Adipocyte (in vitro differentiated cells): ENCODE data around the gene CCDC12.

Experiments used
- DNase-seq: peaks from one replicate; pipeline ENCODE4 v3.0.0-alpha.2; 2015; ENCODE audit warnings: low read depth
- H3K27me3 ChIP-seq: replicated peaks from 2 replicates; pipeline ENCODE4 v1.7.0; 2013; ENCODE audit warnings: mild to moderate bottlenecking, low read length, moderate library complexity; ENCODE audit not compliant: control insufficient read depth, insufficient read depth
- H3K36me3 ChIP-seq: 2 replicates; pipeline ENCODE4 v1.7.0; 2013; ENCODE audit warnings: low read length, mild to moderate bottlenecking, moderate library complexity; ENCODE audit not compliant: control insufficient read depth, insufficient read depth, severe bottlenecking
- H3K4me1 ChIP-seq: 2 replicates; pipeline ENCODE4 v1.7.0; 2013; ENCODE audit warnings: mild to moderate bottlenecking, low read length, moderate library complexity; ENCODE audit not compliant: control insufficient read depth, insufficient read depth
- H3K4me3 ChIP-seq: 2 replicates; pipeline ENCODE4 v1.7.0; 2013; ENCODE audit warnings: mild to moderate bottlenecking, low read length, moderate library complexity
- H3K9ac ChIP-seq: 2 replicates; pipeline ENCODE4 v1.7.0; 2013; ENCODE audit warnings: mild to moderate bottlenecking, low read length, moderate library complexity
- H3K9me3 ChIP-seq: 2 replicates; pipeline ENCODE4 v1.7.0; 2013; ENCODE audit warnings: mild to moderate bottlenecking, low read length, moderate library complexity; ENCODE audit not compliant: control insufficient read depth

CCDC12 gene

GRCh38 chr3:46939578-46940445, 36.7 kb downstream of the CCDC12 start:
- no peak overlapping the region for H3K9ac ChIP-seq
- no peaks in the 10 kb centered on the region for H3K9me3 ChIP-seq
- peaks cover 41% of the 10 kb centered on the region for H3K36me3 ChIP-seq
- DNase-seq, result no peak
- no peak overlapping the region for H3K4me3 ChIP-seq
- H3K4me1 ChIP-seq, result peaks cover 25% of the 10 kb centered on the region
- no peaks in the 10 kb centered on the region for H3K27me3 ChIP-seq

GRCh38 chr3:46938118-46938517, 38.4 kb downstream of the CCDC12 start:
- Histone ChIP-seq H3K4me3 (no peak overlapping the region), H3K36me3 (peaks cover 41% of the 10 kb centered on the region), H3K9ac (no peak overlapping the region), H3K27me3 (no peaks in the 10 kb centered on the region), H3K9me3 (no peaks in the 10 kb centered on the region), H3K4me1 (peaks cover 41% of the 10 kb centered on the region)
- no peak for DNase-seq

GRCh38 chr3:46936733-46937250, 39.8 kb downstream of the CCDC12 start:
- peaks cover 37% of the 10 kb centered on the region for H3K36me3 ChIP-seq
- no peak for DNase-seq
- H3K4me1 ChIP-seq, result peaks cover 54% of the 10 kb centered on the region
- no peak overlapping the region for H3K9ac ChIP-seq
- H3K4me3 ChIP-seq, result no peak overlapping the region
- no peaks in the 10 kb centered on the region for H3K9me3 ChIP-seq
- H3K27me3 ChIP-seq, result no peaks in the 10 kb centered on the region

GRCh38 chr3:46935989-46936558, 40.5 kb downstream of the CCDC12 start:
- Histone ChIP-seq H3K4me1 (peaks cover 62% of the 10 kb centered on the region), H3K27me3 (no peaks in the 10 kb centered on the region), H3K4me3 (peak overlapping the region; percentile 10), H3K36me3 (peaks cover 34% of the 10 kb centered on the region), H3K9ac (peak overlapping the region; percentile 24), H3K9me3 (no peaks in the 10 kb centered on the region)
- no peak for DNase-seq

GRCh38 chr3:46935168-46935858, 41.2 kb downstream of the CCDC12 start:
- peak overlapping the region; percentile 44 for H3K4me3 ChIP-seq
- H3K27me3 ChIP-seq, result no peaks in the 10 kb centered on the region
- H3K9ac ChIP-seq, result peak overlapping the region; percentile 42
- DNase-seq, result peak; percentile 97
- peaks cover 27% of the 10 kb centered on the region for H3K36me3 ChIP-seq
- H3K9me3 ChIP-seq, result no peaks in the 10 kb centered on the region
- H3K4me1 ChIP-seq, result peaks cover 69% of the 10 kb centered on the region

GRCh38 chr3:46934498-46935167, 41.9 kb downstream of the CCDC12 start:
- H3K36me3 ChIP-seq, result peaks cover 20% of the 10 kb centered on the region

GRCh38 chr3:46934072-46934471, 42.5 kb downstream of the CCDC12 start:
- Histone ChIP-seq H3K4me3 (peak overlapping the region; percentile 17), H3K4me1 (peaks cover 74% of the 10 kb centered on the region), H3K9me3 (no peaks in the 10 kb centered on the region), H3K9ac (peak overlapping the region; percentile 15), H3K27me3 (no peaks in the 10 kb centered on the region), H3K36me3 (peaks cover 14% of the 10 kb centered on the region)
- DNase-seq, result peak; percentile 3

More at GRCh38 chr3:46934498-46935167, 41.9 kb downstream of the CCDC12 start:
- DNase-seq, result peak; percentile 25
- no peaks in the 10 kb centered on the region for H3K9me3 ChIP-seq
- peak overlapping the region; percentile 42 for H3K9ac ChIP-seq
- no peaks in the 10 kb centered on the region for H3K27me3 ChIP-seq
- peak overlapping the region; percentile 44 for H3K4me3 ChIP-seq
- H3K4me1 ChIP-seq, result peaks cover 74% of the 10 kb centered on the region

- Histone ChIP-seq H3K9ac (no peak overlapping the region), H3K27me3 (no peaks in the 10 kb centered on the region), H3K4me1 (peaks cover 74% of the 10 kb centered on the region), H3K4me3 (no peak overlapping the region), H3K36me3 (peaks cover 13% of the 10 kb centered on the region), H3K9me3 (no peaks in the 10 kb centered on the region)
- no peak for DNase-seq
Observed at GRCh38 chr3:46933261-46933660, 43.3 kb downstream of the CCDC12 start.

- Histone ChIP-seq H3K4me3 (no peak overlapping the region), H3K9me3 (no peaks in the 10 kb centered on the region), H3K9ac (peak overlapping the region; percentile 1), H3K27me3 (no peaks in the 10 kb centered on the region), H3K36me3 (peaks cover 11% of the 10 kb centered on the region), H3K4me1 (peaks cover 74% of the 10 kb centered on the region)
- DNase-seq, result no peak
Observed at GRCh38 chr3:46932455-46933225, 43.9 kb downstream of the CCDC12 start.

- DNase-seq, result peak; percentile 36
- Histone ChIP-seq H3K36me3 (peaks cover 11% of the 10 kb centered on the region), H3K4me1 (peaks cover 69% of the 10 kb centered on the region)
Observed at GRCh38 chr3:46931631-46932331, 44.8 kb downstream of the CCDC12 start.

More at GRCh38 chr3:46931631-46932331, 44.8 kb downstream of the CCDC12 start:
- Histone ChIP-seq H3K9ac (peak overlapping the region; percentile 1), H3K4me3 (peak overlapping the region; percentile 26), H3K9me3 (no peaks in the 10 kb centered on the region), H3K27me3 (no peaks in the 10 kb centered on the region)
